NCI-H446 treated with DMSO at 0.1 percent for 48 hours (cell line): Measurements from ENCODE around the gene ADAMTSL5.
"Not testable (repeated sequence)": the region's sequence is repeated elsewhere in the genome, so short reads cannot be mapped to it uniquely, and the experiment has no call there.

Experiments used
- DNase-seq: peaks from one replicate; lab custom pipeline; 2025; lab: John Stamatoyannopoulos, UW

ADAMTSL5 gene

GRCh38 chr19:1512671-1513498 is at the start of gene ADAMTSL5:
TSS of gene ADAMTSL5 (minus strand) at chr19:1513019. CDS start at chr19:1510943, 2,076 bp downstream.
- DNase-seq = no peak

GRCh38 chr19:1561236-1561842 is 48.5 kb upstream of the ADAMTSL5 start:
- no peak for DNase-seq

GRCh38 chr19:1560286-1560882 is 47.6 kb upstream of the ADAMTSL5 start:
- no peak for DNase-seq

- no peak for DNase-seq
Observed at GRCh38 chr19:1558552-1558951, 45.7 kb upstream of the ADAMTSL5 start.

GRCh38 chr19:1556390-1557070 is 43.7 kb upstream of the ADAMTSL5 start:
- DNase-seq = no peak

- DNase-seq = no peak
Observed at GRCh38 chr19:1555487-1556389, 42.9 kb upstream of the ADAMTSL5 start.

- no peak for DNase-seq
Observed at GRCh38 chr19:1554968-1555367, 42.1 kb upstream of the ADAMTSL5 start.

- DNase-seq = no peak
Observed at GRCh38 chr19:1553415-1553814, 40.6 kb upstream of the ADAMTSL5 start.

- DNase-seq = no peak
Observed at GRCh38 chr19:1551068-1552040, 38.5 kb upstream of the ADAMTSL5 start.

GRCh38 chr19:1549332-1549945 is 36.6 kb upstream of the ADAMTSL5 start:
- no peak for DNase-seq

GRCh38 chr19:1540365-1540925 is 27.6 kb upstream of the ADAMTSL5 start:
- DNase-seq = no peak

GRCh38 chr19:1539749-1540148 is 26.9 kb upstream of the ADAMTSL5 start:
- not testable (repeated sequence) for DNase-seq

- no peak for DNase-seq
Observed at GRCh38 chr19:1538978-1539377, 26.2 kb upstream of the ADAMTSL5 start.

GRCh38 chr19:1535699-1536098 is 22.9 kb upstream of the ADAMTSL5 start:
- not testable (repeated sequence) for DNase-seq

- no peak for DNase-seq
Observed at GRCh38 chr19:1534972-1535371, 22.2 kb upstream of the ADAMTSL5 start.

- no peak for DNase-seq
Observed at GRCh38 chr19:1533510-1534150, 20.8 kb upstream of the ADAMTSL5 start.

- DNase-seq = no peak
Observed at GRCh38 chr19:1532003-1532402, 19.2 kb upstream of the ADAMTSL5 start.

- no peak for DNase-seq
Observed at GRCh38 chr19:1531587-1531986, 18.8 kb upstream of the ADAMTSL5 start.

- DNase-seq = not testable (repeated sequence)
Observed at GRCh38 chr19:1530856-1531255, 18.0 kb upstream of the ADAMTSL5 start.
